ENCODE measurements around the gene RYR3.
A peak's percentile ranks its signal among the peaks of the same experiment; 100 is the strongest.

The RYR3 gene

GRCh38 chr15:33310481-33311311, at the start of gene RYR3:
TSS of gene RYR3 (plus strand) at chr15:33310967. CDS start at chr15:33311046, 79 bp downstream.
- DNase-seq, result no peak

DNA sequence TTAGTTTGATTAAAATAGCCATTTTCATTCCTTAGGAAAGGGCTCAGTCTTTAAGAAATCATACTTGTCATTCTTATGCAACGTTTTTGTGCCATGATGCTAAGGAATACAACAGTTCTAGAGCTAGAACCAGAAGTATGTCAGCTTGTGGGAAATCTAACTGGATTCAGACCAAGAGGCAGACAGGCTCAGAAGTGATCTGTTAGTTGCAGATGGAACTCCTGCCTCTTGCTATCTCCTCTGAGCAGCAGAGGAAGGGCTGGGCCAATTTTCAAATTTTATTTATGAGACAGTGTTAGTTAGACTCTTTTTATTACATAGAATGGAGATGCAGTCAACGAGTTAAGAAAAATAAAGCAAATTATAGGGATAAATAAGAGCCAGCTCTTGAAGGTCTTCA, 48.5 kb upstream of the RYR3 start:
- no peak for DNase-seq

GRCh38 chr15:33277689-33278088, 33.1 kb upstream of the RYR3 start:
- DNase-seq, result no peak

GRCh38 chr15:33278816-33279612, 31.8 kb upstream of the RYR3 start:
- no peak for DNase-seq

DNA sequence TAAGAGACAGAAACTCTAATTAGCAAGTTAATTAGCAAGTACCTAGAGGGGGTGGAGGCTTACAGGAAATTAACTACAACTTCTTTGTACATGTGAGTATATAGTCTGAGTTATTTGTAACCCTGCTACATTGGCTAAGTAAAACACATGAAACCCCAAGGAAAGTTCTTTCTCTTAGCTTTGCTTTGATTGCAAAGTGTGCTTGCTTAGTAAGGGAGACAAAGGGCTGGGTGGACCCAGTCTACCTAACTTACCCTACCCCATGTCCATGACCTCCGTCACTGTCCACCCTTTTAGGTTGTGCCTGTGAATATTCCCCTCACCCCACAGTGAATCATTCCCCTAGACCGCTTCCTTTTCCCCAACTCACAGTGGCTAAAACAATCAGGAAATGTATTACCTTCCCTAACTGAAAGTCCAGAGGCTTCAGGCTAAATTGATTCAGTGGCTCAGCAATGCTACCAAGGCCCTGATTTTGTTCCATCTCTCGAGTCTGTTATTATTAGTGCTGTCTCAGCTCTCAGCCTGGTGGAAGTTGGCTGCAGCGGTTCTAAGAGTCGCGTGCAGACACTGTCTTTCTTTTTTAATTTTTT, 31.1 kb upstream of the RYR3 start:
- no peak for DNase-seq

DNA sequence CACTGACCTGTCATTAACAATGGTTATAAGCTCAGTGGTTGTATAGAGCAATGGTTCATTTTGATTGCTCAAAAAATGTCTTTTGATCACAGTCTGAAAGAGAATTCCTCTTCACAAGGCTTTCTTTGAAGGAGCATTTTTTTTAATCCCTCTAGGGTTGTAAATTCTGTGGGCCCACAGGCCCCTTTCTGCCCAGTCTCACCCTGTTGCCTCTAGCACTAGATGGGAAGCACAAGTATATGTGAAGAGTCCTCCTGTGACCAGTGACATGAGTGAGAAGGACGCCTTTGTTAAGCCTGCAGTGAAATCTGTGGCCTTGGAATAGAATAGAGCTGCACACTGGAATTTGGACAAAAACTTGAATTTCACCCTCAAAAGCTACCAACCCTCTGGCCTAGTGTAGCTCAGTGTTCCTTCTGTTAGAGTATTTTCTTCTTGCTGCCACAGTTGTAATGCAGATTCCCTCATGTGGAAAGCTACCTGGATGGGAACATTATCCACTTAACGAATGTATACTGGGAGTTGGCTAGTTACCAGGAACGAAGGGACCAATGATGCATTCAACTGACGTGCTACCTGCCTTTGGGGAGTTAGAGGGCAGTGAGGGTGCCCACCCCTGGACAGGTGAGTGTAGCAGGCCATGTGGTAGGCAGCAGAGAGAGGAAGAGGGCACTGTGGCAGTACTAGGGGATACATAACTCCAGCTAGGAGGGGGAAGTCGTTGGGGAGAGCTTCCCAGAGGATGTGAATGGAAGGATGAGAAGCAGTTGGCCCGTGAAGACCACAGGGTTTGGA, 28.3 kb upstream of the RYR3 start:
- DNase-seq, result no peak

DNA sequence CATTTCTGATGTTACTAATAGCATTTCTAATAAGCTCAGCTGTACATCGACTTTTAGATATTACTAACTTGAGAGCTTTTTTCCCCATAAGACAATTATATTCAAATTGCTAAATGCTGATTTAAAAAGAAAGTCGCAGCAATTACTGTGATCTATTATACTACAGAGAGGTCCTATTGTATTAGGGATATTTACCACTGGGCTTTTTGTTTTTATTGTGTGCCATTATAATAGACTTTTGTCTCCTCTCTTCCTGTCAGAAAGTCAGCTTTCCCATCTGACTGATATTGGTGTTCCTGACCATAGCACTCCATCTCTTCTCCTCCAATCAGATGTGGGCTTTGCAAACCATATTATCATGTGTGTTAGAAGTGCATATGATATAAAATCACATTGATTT, 27.2 kb upstream of the RYR3 start:
- no peak for DNase-seq

GRCh38 chr15:33284336-33284735, 26.4 kb upstream of the RYR3 start:
- no peak for DNase-seq

GRCh38 chr15:33292717-33293307, 18.0 kb upstream of the RYR3 start:
- peak; percentile 32 for DNase-seq

DNA sequence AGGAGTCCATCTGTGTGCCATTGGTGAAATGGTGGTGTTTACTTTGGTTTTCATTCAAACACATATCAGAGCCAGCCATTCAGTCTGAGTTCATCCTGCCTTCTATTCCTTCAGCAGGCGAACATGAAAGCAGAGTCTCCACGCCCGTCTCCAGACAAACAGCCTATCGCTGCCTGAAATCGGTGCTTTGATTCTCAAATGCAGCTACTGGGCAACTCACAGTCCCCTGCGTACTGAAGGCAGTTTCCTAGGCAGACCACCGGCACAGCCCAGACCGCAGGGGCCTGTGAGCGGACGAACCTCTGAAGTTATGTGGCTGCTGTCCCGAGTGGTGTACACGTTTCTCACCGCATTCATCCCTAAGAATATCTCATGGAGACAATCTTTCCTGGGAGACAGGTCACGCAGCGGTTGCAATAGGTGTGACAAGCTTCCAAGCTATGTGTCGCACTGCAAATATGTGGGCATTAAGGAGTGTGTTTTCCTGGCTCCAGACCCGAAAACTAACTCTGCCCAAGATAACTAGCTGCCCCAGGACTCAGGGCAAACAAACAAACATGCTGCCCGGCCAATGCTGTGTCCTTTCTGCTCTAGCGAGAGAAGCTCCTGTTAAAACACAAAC, 16.9 kb upstream of the RYR3 start:
- no peak for DNase-seq

DNA sequence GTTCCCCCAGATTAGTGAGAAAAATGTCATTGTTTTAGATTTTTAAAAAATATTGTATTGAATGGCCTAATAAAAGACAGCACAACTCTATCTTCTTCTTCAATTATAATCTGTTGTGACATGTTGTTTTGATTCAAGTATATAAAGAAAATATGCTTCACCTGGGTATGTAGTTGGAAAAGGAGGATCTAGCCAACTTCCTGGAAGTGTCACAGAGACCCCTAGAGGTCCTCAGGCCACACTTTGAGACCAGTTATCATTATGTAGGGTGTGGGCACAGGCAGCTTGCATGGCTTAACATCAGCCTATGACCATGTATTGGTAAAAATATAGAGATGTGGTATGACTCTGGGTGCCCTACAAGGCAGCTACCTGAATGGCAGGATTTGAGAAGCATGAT, 14.7 kb upstream of the RYR3 start:
- DNase-seq, result no peak

DNA sequence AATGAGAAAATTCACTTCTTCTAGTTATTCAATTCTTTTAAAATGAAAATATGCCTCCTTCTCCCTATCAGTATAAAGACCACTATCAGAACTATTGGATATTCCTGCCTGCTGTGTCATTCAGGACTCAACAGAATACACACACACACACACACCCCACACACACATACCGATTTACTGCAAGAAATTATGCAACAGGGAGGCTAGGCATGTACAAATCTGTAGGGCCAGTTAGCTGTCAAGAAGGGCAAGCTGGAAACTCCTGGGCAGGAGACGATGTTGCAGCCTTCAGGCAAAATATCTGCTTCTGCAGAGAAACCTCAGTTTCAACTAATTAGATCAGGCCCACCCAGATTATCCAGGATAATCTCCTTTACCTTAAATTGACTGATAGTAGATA, 13.9 kb upstream of the RYR3 start:
- DNase-seq, result no peak

DNA sequence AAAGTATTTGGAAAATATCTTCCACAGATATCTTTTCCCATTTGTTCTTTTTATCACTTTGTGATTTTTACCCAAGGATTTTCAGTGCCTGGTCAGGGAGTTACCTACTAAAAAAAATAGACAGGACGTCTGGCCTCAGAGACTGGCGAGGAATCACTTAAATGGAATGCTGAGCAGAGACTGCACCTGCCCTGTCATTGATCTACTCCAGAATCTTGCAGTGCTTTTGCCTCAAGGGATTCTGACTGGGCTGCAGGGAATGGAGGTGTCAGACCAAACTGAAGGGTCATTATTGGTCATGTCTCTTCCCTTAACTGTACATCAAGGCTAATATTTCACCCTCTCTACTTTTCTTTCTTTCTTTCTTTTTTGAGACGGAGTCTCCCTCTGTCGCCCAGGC, 12.1 kb upstream of the RYR3 start:
- DNase-seq, result no peak

DNA sequence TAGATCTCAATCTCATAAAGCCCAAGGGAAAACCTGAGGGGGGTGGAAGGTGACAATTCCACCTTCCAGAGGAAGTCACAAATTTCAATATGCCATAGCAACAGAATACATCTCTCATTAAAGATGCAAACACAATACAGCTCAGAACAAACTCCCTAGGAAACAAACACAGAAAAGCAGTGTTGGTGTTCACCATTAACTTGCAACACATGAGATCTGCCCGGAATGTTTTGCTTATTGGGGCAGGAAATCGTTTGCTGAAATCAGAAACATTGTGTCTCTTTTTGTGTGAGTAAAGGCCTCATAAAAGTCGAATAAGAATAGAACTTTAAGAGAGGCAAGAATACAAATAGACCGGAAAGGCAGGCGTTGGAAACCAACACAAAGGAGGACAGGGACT, 5.8 kb upstream of the RYR3 start:
- DNase-seq, result no peak

- DNase-seq, result no peak
Observed at GRCh38 chr15:33309602-33310276, 1.0 kb upstream of the RYR3 start.

DNA sequence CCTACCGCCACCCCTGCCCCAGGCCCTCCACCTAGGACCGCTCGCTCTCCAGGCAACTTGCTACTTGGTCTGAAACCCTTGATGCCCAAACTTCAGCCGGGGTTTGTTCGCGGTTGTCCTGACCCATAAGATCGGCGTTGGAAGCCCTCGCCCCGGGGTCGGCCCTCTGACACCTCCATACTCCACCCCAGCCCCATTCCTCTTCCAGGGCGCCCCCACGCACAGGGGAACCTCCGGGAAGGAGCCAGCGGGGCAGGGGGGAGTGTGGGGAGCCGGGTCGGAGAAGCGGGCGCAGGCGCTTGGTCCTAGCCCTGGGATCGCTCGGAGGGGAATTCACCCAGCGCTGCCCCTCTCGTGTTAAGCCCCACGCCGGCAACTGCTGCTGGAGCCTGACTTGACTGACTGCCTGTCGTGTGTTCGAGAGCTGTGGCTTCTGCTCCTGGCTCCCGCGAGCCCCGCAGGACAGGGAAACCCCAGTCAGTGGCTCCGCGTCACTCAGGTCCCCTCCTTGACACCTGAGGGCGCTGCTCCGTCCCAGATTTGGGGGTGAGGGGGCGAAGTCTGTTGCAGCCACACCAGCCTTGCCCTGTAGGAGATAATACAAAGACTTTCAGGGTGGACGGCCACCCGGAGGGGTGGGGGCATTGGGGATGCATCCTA, 675 bp downstream of the RYR3 start:
- no peak for DNase-seq

GRCh38 chr15:33313491-33313890, 2.7 kb downstream of the RYR3 start:
- DNase-seq, result no peak

DNA sequence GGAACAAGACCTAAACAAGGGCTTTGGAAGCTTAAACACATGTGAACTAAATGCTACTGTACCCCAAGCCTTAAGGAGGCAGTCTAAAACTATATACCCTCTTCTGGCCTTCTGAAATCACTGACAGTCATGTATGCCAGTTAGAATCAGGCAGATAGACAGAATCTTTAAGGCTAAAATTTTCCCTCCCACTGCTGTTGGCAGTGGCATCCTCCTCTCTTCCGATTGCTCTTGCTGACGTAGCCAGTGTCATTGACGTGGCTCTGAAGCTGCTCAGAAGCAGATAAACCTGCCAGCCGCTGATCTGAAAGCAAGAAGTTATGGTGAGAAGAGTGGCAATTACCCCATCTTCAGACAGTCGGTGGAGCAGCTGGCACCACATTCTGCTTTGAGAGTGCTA, 3.3 kb downstream of the RYR3 start:
- no peak for DNase-seq

- DNase-seq, result no peak
Observed at GRCh38 chr15:33315044-33315443, 4.3 kb downstream of the RYR3 start.

DNA sequence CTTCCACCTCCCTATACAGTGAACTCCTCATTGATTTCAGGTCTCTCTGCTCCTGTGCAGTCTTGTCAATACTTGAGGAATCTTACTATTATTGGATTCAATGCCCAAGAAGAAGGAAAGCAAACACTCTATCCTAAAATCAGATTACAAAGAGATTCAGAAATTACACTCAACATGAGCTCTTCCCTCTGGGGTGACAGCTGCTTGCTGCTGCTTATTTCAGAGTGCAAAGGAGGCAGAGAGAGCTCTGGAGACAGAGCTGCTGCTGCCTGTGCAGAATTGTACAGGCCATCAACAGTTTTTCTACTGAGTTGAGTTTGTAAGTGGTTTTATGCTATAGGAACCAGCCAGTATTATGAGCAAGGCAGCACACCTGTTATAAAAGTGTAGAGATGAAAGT, 7.1 kb downstream of the RYR3 start:
- no peak for DNase-seq

DNA sequence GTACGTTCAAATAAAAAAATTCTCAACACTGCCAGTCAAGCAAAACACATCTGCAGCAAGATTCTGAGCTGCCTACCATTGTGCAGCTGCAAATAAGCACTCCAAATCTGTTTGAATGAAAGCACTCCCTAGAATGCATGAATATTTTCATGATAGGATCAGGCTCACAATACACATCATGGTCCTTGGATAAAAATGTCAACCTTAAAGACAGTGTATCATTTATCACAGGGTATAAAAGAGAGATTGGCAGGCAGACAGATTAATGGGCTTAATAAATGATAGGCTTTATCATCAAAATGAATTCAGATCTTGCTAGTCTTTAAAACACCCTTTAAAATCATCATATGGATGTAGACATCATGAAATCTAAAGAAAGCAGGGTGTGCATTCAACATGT, 9.2 kb downstream of the RYR3 start:
- DNase-seq, result no peak

Data from activated naive CD4-positive, alpha-beta T cell treated with Interleukin-2 at 50 U/mL for 16 hours (primary cell).